ENCODE results near the gene ZYX.

DNA sequence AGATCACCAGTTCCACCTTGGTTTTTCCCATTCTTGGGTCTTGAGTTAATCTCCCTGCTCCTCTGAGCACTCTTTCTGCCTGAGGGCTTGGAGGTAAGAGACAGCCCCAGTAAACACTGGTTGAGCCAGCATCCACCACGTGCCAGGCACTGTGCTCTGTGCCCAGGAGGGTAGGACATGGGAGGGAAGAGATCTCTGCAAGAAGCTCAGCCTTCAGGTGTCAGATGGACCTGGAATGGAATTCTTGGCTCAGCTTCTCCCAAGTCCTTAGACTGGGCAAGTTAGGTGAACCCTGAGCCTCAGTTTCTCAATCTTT, 2.5 kb downstream of the ZYX start:
- TF ChIP-seq POLR2A (IDR thresholded peaks at IDR 0.05; ENCODE audit: low read depth, low read length) (no peak), POLR2AphosphoS5 (IDR thresholded peaks at IDR 0.05; ENCODE audit: low read depth, low read length) (no peak), TAF1 (IDR thresholded peaks at IDR 0.05; ENCODE audit: borderline replicate concordance, low read depth, low read length) (no peak)

Measured in GM12892 (cell line).